Left kidney (tissue), 2 donors: Measurements from ENCODE around the gene PRODH2. TPM values are rescaled to one million over a fixed set of nuclear protein-coding genes. Genes with fewer than 3 reads are reported as not detected.
"Not testable (repeated sequence)": the region's sequence is repeated elsewhere in the genome, so short reads cannot be mapped to it uniquely, and the experiment has no call there.

Experiments used
- DNase-seq: peaks from one replicate; pipeline ENCODE4 v3.0.0-alpha.2; 2013
- polyA plus RNA-seq: library from polyadenylated mRNA; unstranded; fragments of 120-200 nt; gene quantifications from one replicate; pipeline ENCODE4 v1.2.1, GENCODE V29; 2013; ENCODE audit not compliant: insufficient read length

The PRODH2 gene
- polyA plus RNA-seq, 1 donor = 39.3 TPM

- DNase-seq = no peak
Measured at GRCh38 chr19:35796645-35797542, 15.8 kb downstream of the PRODH2 start.

GRCh38 chr19:35795564-35795963 lies 17.1 kb downstream of the PRODH2 start:
- DNase-seq = not testable (repeated sequence)

- no peak for DNase-seq
Measured at GRCh38 chr19:35793381-35794165, 19.1 kb downstream of the PRODH2 start.

GRCh38 chr19:35792888-35793287 lies 19.8 kb downstream of the PRODH2 start:
- DNase-seq = no peak

GRCh38 chr19:35792312-35792711 lies 20.3 kb downstream of the PRODH2 start:
- no peak for DNase-seq

GRCh38 chr19:35791814-35792279 lies 20.8 kb downstream of the PRODH2 start:
- no peak for DNase-seq

- no peak for DNase-seq
Measured at GRCh38 chr19:35790981-35791813, 21.4 kb downstream of the PRODH2 start.

- no peak for DNase-seq
Measured at GRCh38 chr19:35789978-35790944, 22.4 kb downstream of the PRODH2 start.

GRCh38 chr19:35789195-35789977 lies 23.3 kb downstream of the PRODH2 start:
- no peak for DNase-seq

GRCh38 chr19:35788205-35788960 lies 24.3 kb downstream of the PRODH2 start:
- no peak for DNase-seq

- no peak for DNase-seq
Measured at GRCh38 chr19:35787227-35787799, 25.3 kb downstream of the PRODH2 start.

GRCh38 chr19:35786299-35787160 lies 26.1 kb downstream of the PRODH2 start:
- DNase-seq = no peak

GRCh38 chr19:35785339-35785627 lies 27.4 kb downstream of the PRODH2 start:
- no peak for DNase-seq

GRCh38 chr19:35784503-35785338 lies 27.9 kb downstream of the PRODH2 start:
- DNase-seq = no peak

- no peak for DNase-seq
Measured at GRCh38 chr19:35783469-35784434, 28.9 kb downstream of the PRODH2 start.

- no peak for DNase-seq
Measured at GRCh38 chr19:35782589-35782988, 30.1 kb downstream of the PRODH2 start.
